GM18517 (cell line): ENCODE results near the gene CYP2A6.

Experiments
- ATAC-seq: cut with Tn5 transposase; IDR thresholded peaks from one replicate; pipeline ENCODE4 v1.9.1; 2021; ENCODE audit warnings: mild to moderate bottlenecking, moderate library complexity; ENCODE audit not compliant: unreplicated experiment

The CYP2A6 gene

GRCh38 chr19:40803170-40803856, 46.9 kb downstream of the CYP2A6 start:
- ATAC-seq, result no peak

DNA sequence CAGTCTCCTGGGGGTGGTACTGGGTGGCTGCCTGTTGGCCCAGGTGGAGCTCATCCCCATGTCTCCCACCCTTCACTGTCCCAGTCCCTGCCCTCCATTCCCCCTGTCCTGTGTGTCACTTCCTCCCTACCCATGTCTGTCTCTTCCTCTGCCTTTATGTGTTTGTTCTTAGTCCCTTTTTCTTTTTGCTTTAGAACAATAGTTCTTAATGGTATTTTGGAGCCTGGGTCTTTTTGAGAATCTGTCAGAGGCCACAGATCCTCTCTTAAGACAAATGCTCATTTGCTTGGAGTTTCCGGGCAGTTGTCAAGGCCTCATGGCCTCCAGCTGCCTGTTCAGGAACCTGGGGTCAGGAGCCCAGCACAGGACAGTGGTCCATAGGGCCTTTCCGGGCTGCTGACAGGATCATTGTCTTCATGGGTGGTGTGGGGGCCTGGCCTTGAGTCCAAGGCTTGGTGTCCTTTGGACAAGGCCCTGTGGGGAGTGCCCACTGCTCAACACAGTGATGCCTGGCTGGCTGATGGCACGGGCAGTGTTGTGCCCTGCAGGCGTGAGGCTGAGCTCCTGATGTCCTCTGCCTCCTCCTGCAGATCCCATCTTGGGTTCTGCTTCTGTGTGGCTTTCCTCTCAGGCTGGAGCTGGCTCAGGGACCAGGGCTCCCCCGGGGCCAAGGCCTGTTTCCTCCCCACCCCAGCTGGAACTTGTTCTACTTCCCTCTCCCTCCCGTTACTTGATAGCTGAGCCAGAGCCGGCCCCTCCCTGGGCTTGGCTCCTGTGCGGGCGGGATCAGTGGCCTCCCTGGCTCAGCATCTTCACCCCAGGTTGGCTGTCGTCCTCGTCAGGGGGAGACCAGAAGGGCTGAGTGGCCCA, 47.7 kb downstream of the CYP2A6 start:
- ATAC-seq, result no peak

- ATAC-seq, result no peak
These were observed 48.6 kb downstream of the CYP2A6 start for GRCh38 chr19:40801426-40802299.

- no peak for ATAC-seq
These were observed 49.3 kb downstream of the CYP2A6 start for GRCh38 chr19:40800997-40801377.

DNA sequence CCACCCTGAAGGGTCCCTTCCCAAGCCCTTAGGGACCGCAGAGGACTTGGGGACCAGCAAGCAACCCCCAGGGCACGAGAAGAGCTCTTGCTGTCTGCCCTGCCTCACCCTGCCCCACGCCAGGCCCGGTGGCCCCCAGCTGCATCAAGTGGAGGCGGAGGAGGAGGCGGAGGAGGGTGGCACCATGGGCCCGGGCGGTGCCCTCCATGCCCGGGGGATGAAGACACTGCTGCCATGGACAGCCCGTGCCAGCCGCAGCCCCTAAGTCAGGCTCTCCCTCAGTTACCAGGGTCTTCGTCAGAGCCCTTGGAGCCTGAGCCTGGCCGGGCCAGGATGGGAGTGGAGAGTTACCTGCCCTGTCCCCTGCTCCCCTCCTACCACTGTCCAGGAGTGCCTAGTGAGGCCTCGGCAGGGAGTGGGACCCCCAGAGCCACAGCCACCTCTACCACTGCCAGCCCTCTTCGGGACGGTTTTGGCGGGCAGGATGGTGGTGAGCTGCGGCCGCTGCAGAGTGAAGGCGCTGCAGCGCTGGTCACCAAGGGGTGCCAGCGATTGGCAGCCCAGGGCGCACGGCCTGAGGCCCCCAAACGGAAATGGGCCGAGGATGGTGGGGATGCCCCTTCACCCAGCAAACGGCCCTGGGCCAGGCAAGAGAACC, 49.8 kb downstream of the CYP2A6 start:
- ATAC-seq, result no peak

- ATAC-seq, result no peak
These were observed 50.5 kb downstream of the CYP2A6 start for GRCh38 chr19:40799558-40800338.

DNA sequence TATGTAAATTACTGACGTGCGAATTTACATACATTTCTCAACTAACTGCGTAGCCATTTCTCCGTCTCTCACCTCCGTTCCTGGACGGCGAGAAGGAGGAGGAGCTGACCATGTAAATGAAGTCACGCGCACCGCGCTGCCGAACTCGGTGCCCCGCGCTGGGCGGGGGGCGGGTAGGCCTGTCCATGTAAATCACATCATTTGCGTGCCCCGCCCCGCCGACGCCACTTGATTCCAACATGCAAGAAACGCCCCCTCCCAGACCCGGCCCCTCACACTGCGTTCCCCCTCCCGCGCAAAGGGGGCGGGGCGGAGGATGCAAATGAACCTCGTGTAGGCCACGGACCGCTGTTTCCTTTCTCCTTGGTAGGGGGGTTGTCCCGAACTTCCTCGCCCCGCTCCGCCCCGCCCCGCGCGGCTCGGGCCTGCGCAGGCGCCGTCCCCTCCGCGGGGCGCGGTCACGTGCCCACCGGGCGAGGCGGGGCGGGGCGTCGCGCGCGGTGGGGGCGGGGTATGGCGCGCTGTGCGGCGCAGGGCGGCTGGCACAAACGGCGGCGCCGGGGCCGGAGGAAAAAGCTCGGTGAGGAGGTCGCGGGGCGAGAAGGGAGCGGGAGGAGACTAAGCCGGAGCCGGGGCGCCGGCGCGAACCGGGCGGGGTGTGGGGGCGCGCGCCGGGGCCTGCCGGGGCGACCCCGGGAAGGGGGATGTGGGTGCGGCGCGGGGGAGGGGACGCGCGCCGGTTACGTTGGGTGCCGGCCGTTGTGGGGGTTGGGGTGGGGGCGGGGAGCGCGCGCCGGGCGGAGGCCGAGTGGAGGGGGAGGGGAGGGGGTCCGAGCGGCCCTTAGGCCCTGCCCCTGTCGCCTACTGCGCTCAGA, 51.3 kb downstream of the CYP2A6 start, which contains the start of gene EGLN2:
EGLN2 (plus strand) TSS at position 509 of the 875 bp plus-strand sequence. CDS start 1,382 bp downstream, outside the sequence.
- peak; percentile 76 for ATAC-seq

DNA sequence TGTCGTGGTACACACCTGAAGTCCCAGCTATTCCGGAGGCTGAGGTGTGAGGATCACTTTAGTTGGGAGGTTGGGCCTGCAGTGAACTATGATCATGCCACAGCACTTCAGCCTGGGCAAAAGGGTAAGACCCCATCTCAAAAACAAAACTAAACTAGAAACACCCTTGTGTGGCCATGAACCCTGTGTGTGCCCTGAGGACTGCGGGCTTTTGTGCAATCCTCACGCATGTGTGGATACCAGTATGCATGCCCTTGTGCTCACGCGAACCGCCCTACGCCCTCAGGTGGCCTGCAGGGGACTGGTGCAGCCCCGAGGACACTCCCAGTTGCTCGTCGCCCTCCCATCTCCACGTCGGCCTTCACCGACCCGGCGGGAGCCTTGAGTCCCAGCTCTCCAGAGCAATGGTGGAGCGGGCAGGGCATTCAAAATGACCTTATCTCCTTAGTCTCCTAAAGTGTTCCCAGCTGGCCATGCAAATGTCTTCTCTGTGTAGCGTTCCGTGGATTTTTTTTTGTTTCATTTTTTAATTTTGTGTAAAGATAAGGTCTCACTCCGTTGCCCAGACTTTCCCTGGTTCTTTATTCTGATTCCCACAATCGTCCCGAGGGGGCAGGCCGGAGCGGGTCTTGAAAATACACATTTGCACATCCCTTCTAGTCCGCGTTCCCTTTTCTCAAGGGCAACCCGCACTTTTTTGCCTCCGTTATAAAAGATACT, 52.1 kb downstream of the CYP2A6 start:
- peak; percentile 18 for ATAC-seq

DNA sequence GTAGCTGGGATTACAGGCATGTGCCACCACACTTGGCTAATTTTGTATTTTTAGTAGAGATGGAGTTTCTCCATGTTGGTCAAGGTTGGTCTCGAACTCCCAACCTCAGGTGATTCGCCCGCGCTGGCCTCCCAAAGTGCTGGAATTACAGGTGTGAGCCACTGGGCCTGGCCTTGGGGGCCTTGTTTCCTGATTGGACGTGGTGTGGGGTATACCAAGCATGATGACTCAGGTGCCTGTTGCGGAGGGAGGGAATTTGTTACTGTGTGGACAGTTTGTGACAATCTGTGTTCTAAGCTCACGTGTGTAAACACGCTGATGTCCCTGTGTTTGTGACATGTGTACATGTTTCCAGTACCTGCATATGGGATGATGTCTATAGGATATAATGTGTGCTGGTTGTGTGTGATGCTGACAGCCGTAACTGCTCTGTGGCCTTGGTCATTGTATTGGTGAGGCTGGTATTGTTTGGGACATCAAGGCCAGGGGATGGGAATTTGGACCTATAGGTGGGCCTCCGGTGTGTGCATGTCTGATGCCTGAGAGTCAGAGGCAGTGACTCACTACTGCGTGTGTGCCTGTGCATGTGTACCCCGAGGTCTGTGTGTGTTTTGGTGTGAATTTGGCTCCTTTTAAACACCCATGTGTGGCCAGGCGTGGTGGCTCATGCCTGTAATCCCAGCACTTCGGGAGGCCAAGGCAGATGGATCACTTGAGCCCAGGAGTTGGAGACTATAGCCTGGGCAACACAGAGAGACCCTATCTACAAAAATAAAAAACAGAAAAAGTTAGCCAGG, 52.9 kb downstream of the CYP2A6 start:
- no peak for ATAC-seq
